ENCODE measurements around the gene PANK3. TPM values are rescaled to one million over a fixed set of nuclear protein-coding genes. Genes with fewer than 3 reads are reported as not detected.

Gene PANK3
- total and polyA plus RNA-seq, 9 of the 15 experiments (the other 6 are each of a cell fraction or from before 2014, with no cell fraction given): 5.9 to 50.4 (median 29.7) TPM

- H2AFZ ChIP-seq (ENCODE audit: low read depth, low read length): no peak overlapping the region
- H3K9ac ChIP-seq (ENCODE audit: insufficient read depth in 1 of 2, low read depth in 2 of 2, low read length in 2 of 2): no peak overlapping the region
- no peaks in the 10 kb centered on the region for H3K4me1 ChIP-seq (replicated peaks in 1 of 2; ENCODE audit: control insufficient read depth in 2 of 2, insufficient read depth in 2 of 2, low read length in 2 of 2)
- no peak overlapping the region for H3K4me3 ChIP-seq
- ChIA-PET POLR2A (no interaction called here), CTCF (ENCODE audit: low intra/inter-chr PET ratio) (no interaction called here)
- H3K9me1 ChIP-seq (ENCODE audit: control insufficient read depth, insufficient read depth, low read length): no peaks in the 10 kb centered on the region
- in situ Hi-C loops (cut with MboI) (no loop called here), intact Hi-C loops (cut with micrococcal nuclease) (no loop called here)
- H3K27ac ChIP-seq (ENCODE audit: extremely low read depth, low read depth, low read length): no peak overlapping the region
- peaks cover 96% of the 10 kb centered on the region for H3K36me3 ChIP-seq (ENCODE audit: control insufficient read depth, insufficient read depth, low read length)
- 92% methylated on average over 2 of the region's 2 CpGs for WGBS (ENCODE audit: insufficient coverage, low coverage, missing lambda C conversion rate)
- BruUV-seq (replicated peaks): no TSS peak
- H3K4me2 ChIP-seq (ENCODE audit: insufficient read depth, low read length): no peak overlapping the region
- DNase-seq (ENCODE audit: extremely low read depth in 1 of 4, low spot score in 3 of 4): no peak
- FAIRE-seq: no peak
- H3K9me3 ChIP-seq (replicated peaks; ENCODE audit: control insufficient read depth, insufficient read depth, low read depth, low read length): no peaks in the 10 kb centered on the region
- peaks cover 14% of the 10 kb centered on the region; the same call in 2 of the 3 replicates for H3K79me2 ChIP-seq (ENCODE audit: control insufficient read depth, insufficient read depth, low read length)
- TF ChIP-seq CSDE1 (IDR thresholded peaks at IDR 0.05): no peak
- no peak for TF ChIP-seq TAF7 (tag; IDR thresholded peaks at IDR 0.05)
- no peak for TF ChIP-seq ZNF551 (CRISPR knock-in tag; IDR thresholded peaks at IDR 0.05)
- ATAC-seq: no peak
- no peaks in the 10 kb centered on the region for H3K27me3 ChIP-seq (ENCODE audit: control insufficient read depth in 2 of 2, insufficient read depth in 2 of 2, low read length in 2 of 2)
- H4K20me1 ChIP-seq (replicated peaks; ENCODE audit: control insufficient read depth, insufficient read depth, low read length): no peaks in the 10 kb centered on the region
Observed at GRCh38 chr5:168557389-168557788, 21.8 kb downstream of the PANK3 start.

- WGBS (ENCODE audit: insufficient coverage, low coverage, missing lambda C conversion rate): 89% methylated on average over 2 of the region's 2 CpGs
- Histone ChIP-seq H3K4me1 (replicated peaks in 1 of 2; ENCODE audit: control insufficient read depth in 2 of 2, insufficient read depth in 2 of 2, low read length in 2 of 2) (no peaks in the 10 kb centered on the region), H3K27ac (ENCODE audit: extremely low read depth, low read depth, low read length) (no peak overlapping the region), H4K20me1 (replicated peaks; ENCODE audit: control insufficient read depth, insufficient read depth, low read length) (no peaks in the 10 kb centered on the region), H3K79me2 (ENCODE audit: control insufficient read depth, insufficient read depth, low read length) (peaks cover 7% of the 10 kb centered on the region; the same call in 1 of the 3 replicates), H3K27me3 (ENCODE audit: control insufficient read depth in 2 of 2, insufficient read depth in 2 of 2, low read length in 2 of 2) (no peaks in the 10 kb centered on the region), H3K9me3 (replicated peaks; ENCODE audit: control insufficient read depth, insufficient read depth, low read depth, low read length) (no peaks in the 10 kb centered on the region), H3K4me2 (ENCODE audit: insufficient read depth, low read length) (no peak overlapping the region), H3K36me3 (ENCODE audit: control insufficient read depth, insufficient read depth, low read length) (peaks cover 84% of the 10 kb centered on the region), H2AFZ (ENCODE audit: low read depth, low read length) (no peak overlapping the region), H3K9me1 (ENCODE audit: control insufficient read depth, insufficient read depth, low read length) (no peaks in the 10 kb centered on the region), H3K9ac (ENCODE audit: insufficient read depth in 1 of 2, low read depth in 2 of 2, low read length in 2 of 2) (no peak overlapping the region), H3K4me3 (no peak overlapping the region)
- ChIA-PET POLR2A (no interaction called here), CTCF (ENCODE audit: low intra/inter-chr PET ratio) (no interaction called here)
- in situ Hi-C loops (cut with MboI): no loop called here
- intact Hi-C loops (cut with micrococcal nuclease): no loop called here
- no peak for FAIRE-seq
- BruUV-seq (replicated peaks): no TSS peak
- no peak for DNase-seq (ENCODE audit: extremely low read depth in 1 of 4, low spot score in 3 of 4)
- ATAC-seq: no peak
- no peak for TF ChIP-seq ZNF707 (CRISPR knock-in tag; conservative IDR thresholded peaks at IDR 0.05)
- no peak for TF ChIP-seq LEF1 (IDR thresholded peaks at IDR 0.05)
- TF ChIP-seq ZNF785 (CRISPR knock-in tag; IDR thresholded peaks at IDR 0.05): no peak
- no peak for TF ChIP-seq MAZ (CRISPR knock-in tag; conservative IDR thresholded peaks at IDR 0.05 in 1 of 2, IDR thresholded peaks at IDR 0.05 in 1 of 2)
- TF ChIP-seq KDM5B (IDR thresholded peaks at IDR 0.05; ENCODE audit: insufficient replicate concordance, low read depth, low read length): no peak
- no peak for TF ChIP-seq GTF2A2 (tag; IDR thresholded peaks at IDR 0.05)
- no peak for TF ChIP-seq HINFP (tag; conservative IDR thresholded peaks at IDR 0.05; ENCODE audit: low read depth)
- TF ChIP-seq NFATC3 (IDR thresholded peaks at IDR 0.05): no peak
- no peak for TF ChIP-seq SP1 (CRISPR knock-in tag; IDR thresholded peaks at IDR 0.05)
- no peak for TF ChIP-seq ZBTB12 (CRISPR knock-in tag; IDR thresholded peaks at IDR 0.05)
- no peak for TF ChIP-seq ZNF589 (CRISPR knock-in tag; IDR thresholded peaks at IDR 0.05; ENCODE audit: low read depth)
Observed at GRCh38 chr5:168553377-168554130, 25.6 kb downstream of the PANK3 start.

All from K562 (cell line).